ENCODE measurements around the gene DEPDC5.

Gene DEPDC5

DNA sequence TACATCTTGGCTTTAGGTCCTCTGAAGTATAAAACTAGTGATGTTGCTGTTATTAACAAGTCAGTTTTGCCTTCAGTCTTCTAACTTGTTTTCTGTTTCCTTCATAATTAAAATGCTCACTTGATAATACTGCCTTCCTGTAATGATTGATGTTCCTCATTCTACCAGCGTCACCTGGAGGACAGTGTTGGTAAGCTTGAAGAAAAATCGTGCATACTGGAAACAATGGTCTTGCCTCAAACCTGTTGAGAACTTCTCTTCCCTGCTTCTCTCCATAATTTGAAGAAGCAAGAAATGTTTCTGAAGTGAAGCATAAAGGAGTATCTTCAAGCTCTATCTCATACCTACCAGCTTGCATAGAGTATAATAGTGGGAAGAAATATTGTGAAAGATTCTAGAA, 193.5 kb downstream of the DEPDC5 start:
- H3K9me3 ChIP-seq (ENCODE audit: control insufficient read depth, insufficient read depth, low read length) = no peaks in the 10 kb centered on the region
- no peaks in the 10 kb centered on the region for H3K27me3 ChIP-seq (ENCODE audit: control insufficient read depth, low read length)
- H3K27ac ChIP-seq (ENCODE audit: low read depth, low read length) = no peak overlapping the region
- H3K4me1 ChIP-seq (ENCODE audit: control insufficient read depth, low read length) = peaks cover 40% of the 10 kb centered on the region
- peaks cover 12% of the 10 kb centered on the region for H3F3A ChIP-seq (ENCODE audit: control insufficient read depth, insufficient read depth)
- peaks cover 74% of the 10 kb centered on the region for H3K36me3 ChIP-seq (ENCODE audit: control insufficient read depth, low read length)
- H3K4me2 ChIP-seq (ENCODE audit: low read length) = peak overlapping the region; percentile 91
- TF ChIP-seq, protein P1, sequence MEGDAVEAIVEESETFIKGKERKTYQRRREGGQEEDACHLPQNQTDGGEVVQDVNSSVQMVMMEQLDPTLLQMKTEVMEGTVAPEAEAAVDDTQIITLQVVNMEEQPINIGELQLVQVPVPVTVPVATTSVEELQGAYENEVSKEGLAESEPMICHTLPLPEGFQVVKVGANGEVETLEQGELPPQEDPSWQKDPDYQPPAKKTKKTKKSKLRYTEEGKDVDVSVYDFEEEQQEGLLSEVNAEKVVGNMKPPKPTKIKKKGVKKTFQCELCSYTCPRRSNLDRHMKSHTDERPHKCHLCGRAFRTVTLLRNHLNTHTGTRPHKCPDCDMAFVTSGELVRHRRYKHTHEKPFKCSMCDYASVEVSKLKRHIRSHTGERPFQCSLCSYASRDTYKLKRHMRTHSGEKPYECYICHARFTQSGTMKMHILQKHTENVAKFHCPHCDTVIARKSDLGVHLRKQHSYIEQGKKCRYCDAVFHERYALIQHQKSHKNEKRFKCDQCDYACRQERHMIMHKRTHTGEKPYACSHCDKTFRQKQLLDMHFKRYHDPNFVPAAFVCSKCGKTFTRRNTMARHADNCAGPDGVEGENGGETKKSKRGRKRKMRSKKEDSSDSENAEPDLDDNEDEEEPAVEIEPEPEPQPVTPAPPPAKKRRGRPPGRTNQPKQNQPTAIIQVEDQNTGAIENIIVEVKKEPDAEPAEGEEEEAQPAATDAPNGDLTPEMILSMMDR (IDR thresholded peaks at IDR 0.05; ENCODE audit: low read depth, low read length, poor library complexity, severe bottlenecking) = peak; percentile 80
- TF ChIP-seq EZH2phosphoT487 (IDR thresholded peaks at IDR 0.05; ENCODE audit: borderline replicate concordance, low read length) = no peak
- no peaks in the 10 kb centered on the region for H3K9me2 ChIP-seq (replicated peaks; ENCODE audit: control insufficient read depth, low read length)
- peaks cover 24% of the 10 kb centered on the region for H4K20me1 ChIP-seq (ENCODE audit: control insufficient read depth, insufficient read depth, low read depth, low read length)
- peaks cover 82% of the 10 kb centered on the region for H3K79me2 ChIP-seq (ENCODE audit: control insufficient read depth, low read length)
- 0 out of 2 replicates have a peak overlapping the region, but pooled peaks have one; percentile 5 for H3K4me3 ChIP-seq (ENCODE audit: low read length)

DNA sequence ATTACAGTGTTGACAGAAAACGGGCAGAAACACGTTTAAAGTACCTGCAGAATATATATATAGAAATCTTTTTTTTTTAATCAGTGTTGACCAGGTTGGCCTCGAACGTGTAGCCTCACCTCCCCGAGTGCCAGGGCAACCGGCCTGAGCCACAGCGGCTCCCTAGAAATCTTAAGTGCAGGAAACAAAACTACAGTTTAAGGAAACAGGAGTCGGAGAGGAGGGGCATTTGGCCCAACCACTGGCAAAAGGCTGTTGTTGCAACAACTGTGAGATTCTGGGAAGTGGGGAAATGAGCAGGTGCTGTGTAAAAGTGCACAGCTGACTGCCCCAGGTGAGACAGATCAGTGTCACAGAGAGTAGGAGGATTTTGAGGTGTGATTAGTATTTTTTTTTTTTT, 194.2 kb downstream of the DEPDC5 start:
- Histone ChIP-seq H3F3A (ENCODE audit: control insufficient read depth, insufficient read depth) (peaks cover 12% of the 10 kb centered on the region), H3K27me3 (ENCODE audit: control insufficient read depth, low read length) (no peaks in the 10 kb centered on the region), H3K4me1 (ENCODE audit: control insufficient read depth, low read length) (peaks cover 36% of the 10 kb centered on the region), H3K4me3 (ENCODE audit: low read length) (no peak overlapping the region), H3K9me3 (ENCODE audit: control insufficient read depth, insufficient read depth, low read length) (no peaks in the 10 kb centered on the region), H3K27ac (ENCODE audit: low read depth, low read length) (no peak overlapping the region), H4K20me1 (ENCODE audit: control insufficient read depth, insufficient read depth, low read depth, low read length) (peaks cover 30% of the 10 kb centered on the region), H3K9me2 (replicated peaks; ENCODE audit: control insufficient read depth, low read length) (no peaks in the 10 kb centered on the region), H3K36me3 (ENCODE audit: control insufficient read depth, low read length) (peaks cover 81% of the 10 kb centered on the region), H3K4me2 (ENCODE audit: low read length) (no peak overlapping the region), H3K79me2 (ENCODE audit: control insufficient read depth, low read length) (peaks cover 89% of the 10 kb centered on the region)
- TF ChIP-seq EZH2phosphoT487 (IDR thresholded peaks at IDR 0.05; ENCODE audit: borderline replicate concordance, low read length) = no peak

DNA sequence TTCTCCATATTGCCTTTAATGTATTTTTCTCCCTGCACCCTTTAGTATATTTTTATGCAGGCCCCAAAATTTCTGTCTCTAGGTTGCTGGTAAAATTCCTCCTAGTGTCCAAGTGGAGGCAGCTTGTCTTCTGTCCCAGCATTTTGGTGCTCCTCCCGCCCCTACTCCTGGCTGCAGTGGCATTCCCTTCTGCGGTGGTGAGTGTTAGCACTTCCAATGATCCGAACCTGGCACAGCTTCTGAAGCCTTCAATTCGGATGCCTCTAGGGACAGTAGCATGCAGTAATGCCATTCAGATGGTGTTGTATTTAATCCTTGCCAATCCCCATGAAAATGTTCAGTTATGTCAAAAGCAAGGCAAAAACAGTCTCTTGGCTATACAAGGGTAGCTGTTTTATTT, 196.4 kb downstream of the DEPDC5 start:
- Histone ChIP-seq H3K4me2 (ENCODE audit: low read length) (no peak overlapping the region), H4K20me1 (ENCODE audit: control insufficient read depth, insufficient read depth, low read depth, low read length) (peaks cover 37% of the 10 kb centered on the region), H3K36me3 (ENCODE audit: control insufficient read depth, low read length) (peaks cover 99% of the 10 kb centered on the region), H3K9me2 (replicated peaks; ENCODE audit: control insufficient read depth, low read length) (no peaks in the 10 kb centered on the region), H3K4me1 (ENCODE audit: control insufficient read depth, low read length) (peaks cover 26% of the 10 kb centered on the region), H3K27ac (ENCODE audit: low read depth, low read length) (no peak overlapping the region), H3K27me3 (ENCODE audit: control insufficient read depth, low read length) (no peaks in the 10 kb centered on the region), H3K9me3 (ENCODE audit: control insufficient read depth, insufficient read depth, low read length) (no peaks in the 10 kb centered on the region), H3F3A (ENCODE audit: control insufficient read depth, insufficient read depth) (peaks cover 15% of the 10 kb centered on the region), H3K4me3 (ENCODE audit: low read length) (no peak overlapping the region), H3K79me2 (ENCODE audit: control insufficient read depth, low read length) (peaks cover 100% of the 10 kb centered on the region)
- TF ChIP-seq, protein P1 (IDR thresholded peaks at IDR 0.05; ENCODE audit: low read depth, low read length, poor library complexity, severe bottlenecking) = no peak
- no peak for TF ChIP-seq EZH2phosphoT487 (IDR thresholded peaks at IDR 0.05; ENCODE audit: borderline replicate concordance, low read length)

DNA sequence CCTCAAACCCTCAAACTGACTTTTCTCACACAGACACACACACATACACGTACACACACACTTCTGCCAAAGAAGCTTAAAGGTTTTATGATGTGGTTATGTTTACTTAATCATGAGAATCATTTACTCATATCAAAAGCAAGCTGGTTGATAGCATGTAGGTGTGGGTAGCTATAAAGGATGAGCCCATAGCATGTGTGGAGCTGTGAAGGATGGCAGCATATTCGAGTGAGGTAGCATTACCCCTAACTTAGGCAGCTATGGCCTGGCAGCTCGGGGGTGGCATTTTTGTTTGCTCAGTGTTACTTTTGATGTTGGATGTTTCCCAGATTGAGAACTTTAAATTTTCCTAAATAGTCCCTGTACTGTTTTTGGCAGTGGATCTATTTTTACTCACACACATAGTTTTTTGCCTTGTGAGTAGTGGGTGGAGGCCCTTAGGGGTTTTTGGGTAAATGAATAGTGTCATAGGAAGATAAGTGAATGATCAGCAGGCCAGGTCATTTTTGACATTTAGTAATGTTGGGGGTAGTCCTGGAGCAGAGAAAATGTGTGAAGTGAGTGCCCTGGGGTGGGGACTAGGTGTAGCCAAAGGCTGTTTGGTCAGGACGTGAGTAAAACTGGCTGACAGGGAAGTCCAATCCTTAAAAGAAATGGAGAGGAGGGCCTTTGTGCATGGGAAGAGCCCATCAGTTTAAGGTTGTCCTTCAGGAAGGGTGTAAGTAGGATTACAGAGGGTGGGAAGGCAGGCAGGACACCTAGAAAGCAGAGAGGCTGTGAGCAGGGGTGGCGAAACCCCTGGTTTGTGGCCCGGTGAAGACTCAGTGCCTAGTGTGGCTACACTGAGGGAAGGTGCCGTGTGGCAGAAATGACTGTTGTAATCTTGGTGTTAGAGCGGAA, 197.6 kb downstream of the DEPDC5 start:
- H3K9me2 ChIP-seq (replicated peaks; ENCODE audit: control insufficient read depth, low read length) = no peaks in the 10 kb centered on the region
- H3K4me1 ChIP-seq (ENCODE audit: control insufficient read depth, low read length) = peaks cover 16% of the 10 kb centered on the region
- no peak overlapping the region for H3K4me3 ChIP-seq (ENCODE audit: low read length)
- H3K4me2 ChIP-seq (ENCODE audit: low read length) = no peak overlapping the region
- peaks cover 32% of the 10 kb centered on the region for H4K20me1 ChIP-seq (ENCODE audit: control insufficient read depth, insufficient read depth, low read depth, low read length)
- no peaks in the 10 kb centered on the region for H3K9me3 ChIP-seq (ENCODE audit: control insufficient read depth, insufficient read depth, low read length)
- peaks cover 99% of the 10 kb centered on the region for H3K36me3 ChIP-seq (ENCODE audit: control insufficient read depth, low read length)
- TF ChIP-seq, protein P1 (IDR thresholded peaks at IDR 0.05; ENCODE audit: low read depth, low read length, poor library complexity, severe bottlenecking) = no peak
- no peak for TF ChIP-seq EZH2phosphoT487 (IDR thresholded peaks at IDR 0.05; ENCODE audit: borderline replicate concordance, low read length)
- H3K27ac ChIP-seq (ENCODE audit: low read depth, low read length) = no peak overlapping the region
- H3K27me3 ChIP-seq (ENCODE audit: control insufficient read depth, low read length) = no peaks in the 10 kb centered on the region
- peaks cover 94% of the 10 kb centered on the region for H3K79me2 ChIP-seq (ENCODE audit: control insufficient read depth, low read length)
- peaks cover 14% of the 10 kb centered on the region for H3F3A ChIP-seq (ENCODE audit: control insufficient read depth, insufficient read depth)
